ENCODE measurements around the gene MGME1. TPM values are rescaled to one million over a fixed set of nuclear protein-coding genes. Genes with fewer than 3 reads are reported as not detected.
A peak's percentile ranks its signal among the peaks of the same experiment; 100 is the strongest.

MGME1 gene
- total RNA-seq, 1 experiment from 2014 or later = 56.0 TPM

DNA sequence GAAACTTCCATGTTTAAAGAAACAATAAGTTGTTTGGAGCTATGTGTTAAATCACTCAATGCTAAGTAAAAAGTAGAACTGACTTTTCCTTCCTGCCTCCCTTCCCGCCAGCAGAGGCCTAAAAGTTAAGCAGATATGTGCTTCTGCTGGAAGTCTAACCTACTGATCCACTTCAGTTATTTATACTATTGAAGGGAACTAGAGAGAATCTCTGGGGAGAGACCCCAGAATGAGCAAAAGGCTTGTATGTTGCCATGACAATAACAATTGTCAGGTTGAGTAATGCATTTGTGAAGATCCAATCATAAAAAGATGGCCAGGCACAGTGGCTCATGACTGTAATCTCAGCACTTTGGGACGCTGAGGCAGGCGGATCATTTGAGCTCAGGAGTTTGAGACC lies 24.7 kb downstream of the MGME1 start (continued):
- no peak for TF ChIP-seq ZNF416 (CRISPR knock-in tag; IDR thresholded peaks at IDR 0.05)
- no peak for TF ChIP-seq ELF4 (CRISPR knock-in tag; IDR thresholded peaks at IDR 0.05; ENCODE audit: low read depth)
- no peak for TF ChIP-seq CREM (CRISPR knock-in tag; IDR thresholded peaks at IDR 0.05)
- TF ChIP-seq, protein P1, sequence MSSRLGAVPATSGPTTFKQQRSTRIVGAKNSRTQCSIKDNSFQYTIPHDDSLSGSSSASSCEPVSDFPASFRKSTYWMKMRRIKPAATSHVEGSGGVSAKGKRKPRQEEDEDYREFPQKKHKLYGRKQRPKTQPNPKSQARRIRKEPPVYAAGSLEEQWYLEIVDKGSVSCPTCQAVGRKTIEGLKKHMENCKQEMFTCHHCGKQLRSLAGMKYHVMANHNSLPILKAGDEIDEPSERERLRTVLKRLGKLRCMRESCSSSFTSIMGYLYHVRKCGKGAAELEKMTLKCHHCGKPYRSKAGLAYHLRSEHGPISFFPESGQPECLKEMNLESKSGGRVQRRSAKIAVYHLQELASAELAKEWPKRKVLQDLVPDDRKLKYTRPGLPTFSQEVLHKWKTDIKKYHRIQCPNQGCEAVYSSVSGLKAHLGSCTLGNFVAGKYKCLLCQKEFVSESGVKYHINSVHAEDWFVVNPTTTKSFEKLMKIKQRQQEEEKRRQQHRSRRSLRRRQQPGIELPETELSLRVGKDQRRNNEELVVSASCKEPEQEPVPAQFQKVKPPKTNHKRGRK (CRISPR knock-in tag; IDR thresholded peaks at IDR 0.05; ENCODE audit: borderline replicate concordance) = no peak

DNA sequence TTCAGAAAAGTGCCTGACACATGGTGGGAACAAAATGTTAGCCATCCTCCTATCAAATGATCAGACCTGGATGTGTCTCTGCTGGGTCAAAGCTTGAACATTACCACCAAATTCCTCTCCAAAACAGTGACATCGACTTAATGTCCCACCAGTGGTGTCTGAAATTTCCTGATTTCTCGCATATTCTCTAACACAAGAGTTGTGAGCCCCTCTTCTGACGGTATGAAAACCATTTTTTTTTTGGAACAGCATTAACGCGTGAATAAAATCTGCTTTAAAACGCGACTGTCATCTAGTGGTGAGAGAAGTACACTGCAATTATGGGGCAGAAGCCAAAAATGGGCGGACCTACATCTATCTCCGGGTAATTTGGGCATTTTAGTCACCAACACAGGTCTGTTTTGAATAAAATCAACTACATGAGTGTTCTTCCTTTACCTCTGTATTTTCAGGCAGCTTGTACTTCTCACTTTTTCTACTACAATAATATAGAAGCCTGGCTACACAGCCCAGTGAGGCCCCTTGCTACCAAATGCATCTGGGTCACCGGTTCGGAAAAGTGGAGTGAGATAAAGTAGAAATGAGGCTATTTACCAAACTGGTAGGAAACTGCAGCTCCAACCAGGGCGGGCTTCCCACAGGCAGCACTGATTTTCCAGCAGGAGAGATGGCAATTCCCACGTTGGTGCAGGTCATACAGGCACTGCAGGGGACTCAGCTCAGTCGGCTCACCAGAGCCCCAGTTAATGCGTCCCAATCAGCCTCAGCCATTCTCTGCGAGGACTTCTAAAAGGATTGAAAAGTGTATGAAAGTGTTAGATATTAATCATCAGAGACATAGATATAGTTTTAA lies 27.4 kb downstream of the MGME1 start:
- ATAC-seq (peak; percentile 71), DNase-seq (ENCODE audit: low spot score) (no peak)
- Mint-ChIP-seq H3K36me3 (no peaks in the 10 kb centered on the region), H3K4me1 (peaks cover 16% of the 10 kb centered on the region), H3K27me3 (ENCODE audit: low read depth) (no peaks in the 10 kb centered on the region), H3K27ac (peak overlapping the region; percentile 86; the same call in 1 of the 2 replicates), H3K9me3 (no peaks in the 10 kb centered on the region), H3K4me3 (peak overlapping the region; percentile 37)
- TF ChIP-seq, protein P2, sequence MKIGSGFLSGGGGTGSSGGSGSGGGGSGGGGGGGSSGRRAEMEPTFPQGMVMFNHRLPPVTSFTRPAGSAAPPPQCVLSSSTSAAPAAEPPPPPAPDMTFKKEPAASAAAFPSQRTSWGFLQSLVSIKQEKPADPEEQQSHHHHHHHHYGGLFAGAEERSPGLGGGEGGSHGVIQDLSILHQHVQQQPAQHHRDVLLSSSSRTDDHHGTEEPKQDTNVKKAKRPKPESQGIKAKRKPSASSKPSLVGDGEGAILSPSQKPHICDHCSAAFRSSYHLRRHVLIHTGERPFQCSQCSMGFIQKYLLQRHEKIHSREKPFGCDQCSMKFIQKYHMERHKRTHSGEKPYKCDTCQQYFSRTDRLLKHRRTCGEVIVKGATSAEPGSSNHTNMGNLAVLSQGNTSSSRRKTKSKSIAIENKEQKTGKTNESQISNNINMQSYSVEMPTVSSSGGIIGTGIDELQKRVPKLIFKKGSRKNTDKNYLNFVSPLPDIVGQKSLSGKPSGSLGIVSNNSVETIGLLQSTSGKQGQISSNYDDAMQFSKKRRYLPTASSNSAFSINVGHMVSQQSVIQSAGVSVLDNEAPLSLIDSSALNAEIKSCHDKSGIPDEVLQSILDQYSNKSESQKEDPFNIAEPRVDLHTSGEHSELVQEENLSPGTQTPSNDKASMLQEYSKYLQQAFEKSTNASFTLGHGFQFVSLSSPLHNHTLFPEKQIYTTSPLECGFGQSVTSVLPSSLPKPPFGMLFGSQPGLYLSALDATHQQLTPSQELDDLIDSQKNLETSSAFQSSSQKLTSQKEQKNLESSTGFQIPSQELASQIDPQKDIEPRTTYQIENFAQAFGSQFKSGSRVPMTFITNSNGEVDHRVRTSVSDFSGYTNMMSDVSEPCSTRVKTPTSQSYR (CRISPR knock-in tag; IDR thresholded peaks at IDR 0.05) = no peak
- TF ChIP-seq, protein P3, sequence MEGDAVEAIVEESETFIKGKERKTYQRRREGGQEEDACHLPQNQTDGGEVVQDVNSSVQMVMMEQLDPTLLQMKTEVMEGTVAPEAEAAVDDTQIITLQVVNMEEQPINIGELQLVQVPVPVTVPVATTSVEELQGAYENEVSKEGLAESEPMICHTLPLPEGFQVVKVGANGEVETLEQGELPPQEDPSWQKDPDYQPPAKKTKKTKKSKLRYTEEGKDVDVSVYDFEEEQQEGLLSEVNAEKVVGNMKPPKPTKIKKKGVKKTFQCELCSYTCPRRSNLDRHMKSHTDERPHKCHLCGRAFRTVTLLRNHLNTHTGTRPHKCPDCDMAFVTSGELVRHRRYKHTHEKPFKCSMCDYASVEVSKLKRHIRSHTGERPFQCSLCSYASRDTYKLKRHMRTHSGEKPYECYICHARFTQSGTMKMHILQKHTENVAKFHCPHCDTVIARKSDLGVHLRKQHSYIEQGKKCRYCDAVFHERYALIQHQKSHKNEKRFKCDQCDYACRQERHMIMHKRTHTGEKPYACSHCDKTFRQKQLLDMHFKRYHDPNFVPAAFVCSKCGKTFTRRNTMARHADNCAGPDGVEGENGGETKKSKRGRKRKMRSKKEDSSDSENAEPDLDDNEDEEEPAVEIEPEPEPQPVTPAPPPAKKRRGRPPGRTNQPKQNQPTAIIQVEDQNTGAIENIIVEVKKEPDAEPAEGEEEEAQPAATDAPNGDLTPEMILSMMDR (IDR thresholded peaks at IDR 0.05) = peak; percentile 75
- ChIA-PET POLR2A (no interaction called here), CTCF (interaction anchor here (0.7 to 2.0 kb wide), 9 partner anchors 24 to 491 kb away, joined by 4 to 7 read pairs (median 5); partner anchors contain the start of gene OVOL2)

DNA sequence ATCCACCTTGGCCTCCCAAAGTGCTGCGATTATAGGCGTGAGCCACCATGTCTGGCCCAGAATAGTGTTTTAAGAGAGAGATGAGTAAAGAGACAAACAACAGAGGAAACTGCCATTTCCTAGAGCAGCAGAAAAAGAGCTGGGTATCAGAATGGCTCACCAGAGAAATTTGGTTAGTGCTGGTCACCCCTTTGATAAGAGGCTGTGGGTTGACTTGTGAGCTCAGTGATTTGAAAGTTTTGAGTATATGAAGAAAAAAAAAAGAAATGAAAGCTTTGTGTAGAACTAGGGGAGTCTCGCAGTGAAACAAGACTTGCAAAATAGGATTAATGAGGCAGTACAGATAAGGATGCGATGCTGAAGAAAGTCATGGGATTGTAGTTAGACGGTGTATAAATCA lies 29.6 kb downstream of the MGME1 start:
- ATAC-seq (no peak), DNase-seq (ENCODE audit: low spot score) (no peak)
- CTCF ChIA-PET = interaction anchor here (0.8 kb wide), 1 partner anchor 59 kb away, joined by 4 read pairs; no protein-coding TSS in a partner anchor
- no peaks in the 10 kb centered on the region for H3K9me3 Mint-ChIP-seq
- H3K27me3 Mint-ChIP-seq (ENCODE audit: low read depth) = no peaks in the 10 kb centered on the region
- no peaks in the 10 kb centered on the region for H3K36me3 Mint-ChIP-seq
- POLR2A ChIA-PET = no interaction called here
- H3K4me1 Mint-ChIP-seq = peaks cover 18% of the 10 kb centered on the region
- H3K27ac Mint-ChIP-seq = no peak overlapping the region
- H3K4me3 Mint-ChIP-seq = no peak overlapping the region
- TF ChIP-seq, protein P4, sequence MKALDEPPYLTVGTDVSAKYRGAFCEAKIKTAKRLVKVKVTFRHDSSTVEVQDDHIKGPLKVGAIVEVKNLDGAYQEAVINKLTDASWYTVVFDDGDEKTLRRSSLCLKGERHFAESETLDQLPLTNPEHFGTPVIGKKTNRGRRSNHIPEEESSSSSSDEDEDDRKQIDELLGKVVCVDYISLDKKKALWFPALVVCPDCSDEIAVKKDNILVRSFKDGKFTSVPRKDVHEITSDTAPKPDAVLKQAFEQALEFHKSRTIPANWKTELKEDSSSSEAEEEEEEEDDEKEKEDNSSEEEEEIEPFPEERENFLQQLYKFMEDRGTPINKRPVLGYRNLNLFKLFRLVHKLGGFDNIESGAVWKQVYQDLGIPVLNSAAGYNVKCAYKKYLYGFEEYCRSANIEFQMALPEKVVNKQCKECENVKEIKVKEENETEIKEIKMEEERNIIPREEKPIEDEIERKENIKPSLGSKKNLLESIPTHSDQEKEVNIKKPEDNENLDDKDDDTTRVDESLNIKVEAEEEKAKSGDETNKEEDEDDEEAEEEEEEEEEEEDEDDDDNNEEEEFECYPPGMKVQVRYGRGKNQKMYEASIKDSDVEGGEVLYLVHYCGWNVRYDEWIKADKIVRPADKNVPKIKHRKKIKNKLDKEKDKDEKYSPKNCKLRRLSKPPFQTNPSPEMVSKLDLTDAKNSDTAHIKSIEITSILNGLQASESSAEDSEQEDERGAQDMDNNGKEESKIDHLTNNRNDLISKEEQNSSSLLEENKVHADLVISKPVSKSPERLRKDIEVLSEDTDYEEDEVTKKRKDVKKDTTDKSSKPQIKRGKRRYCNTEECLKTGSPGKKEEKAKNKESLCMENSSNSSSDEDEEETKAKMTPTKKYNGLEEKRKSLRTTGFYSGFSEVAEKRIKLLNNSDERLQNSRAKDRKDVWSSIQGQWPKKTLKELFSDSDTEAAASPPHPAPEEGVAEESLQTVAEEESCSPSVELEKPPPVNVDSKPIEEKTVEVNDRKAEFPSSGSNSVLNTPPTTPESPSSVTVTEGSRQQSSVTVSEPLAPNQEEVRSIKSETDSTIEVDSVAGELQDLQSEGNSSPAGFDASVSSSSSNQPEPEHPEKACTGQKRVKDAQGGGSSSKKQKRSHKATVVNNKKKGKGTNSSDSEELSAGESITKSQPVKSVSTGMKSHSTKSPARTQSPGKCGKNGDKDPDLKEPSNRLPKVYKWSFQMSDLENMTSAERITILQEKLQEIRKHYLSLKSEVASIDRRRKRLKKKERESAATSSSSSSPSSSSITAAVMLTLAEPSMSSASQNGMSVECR (CRISPR knock-in tag; IDR thresholded peaks at IDR 0.05; ENCODE audit: borderline replicate concordance) = no peak
- TF ChIP-seq SOX15 (CRISPR knock-in tag; IDR thresholded peaks at IDR 0.05) (no peak), OVOL2 (CRISPR knock-in tag; IDR thresholded peaks at IDR 0.05; ENCODE audit: borderline replicate concordance) (no peak), GRHL2 (CRISPR knock-in tag; IDR thresholded peaks at IDR 0.05; ENCODE audit: insufficient replicate concordance, severe bottlenecking) (no peak)
- TF ChIP-seq, protein P2 (CRISPR knock-in tag; IDR thresholded peaks at IDR 0.05) = no peak
- TF ChIP-seq, protein P5, sequence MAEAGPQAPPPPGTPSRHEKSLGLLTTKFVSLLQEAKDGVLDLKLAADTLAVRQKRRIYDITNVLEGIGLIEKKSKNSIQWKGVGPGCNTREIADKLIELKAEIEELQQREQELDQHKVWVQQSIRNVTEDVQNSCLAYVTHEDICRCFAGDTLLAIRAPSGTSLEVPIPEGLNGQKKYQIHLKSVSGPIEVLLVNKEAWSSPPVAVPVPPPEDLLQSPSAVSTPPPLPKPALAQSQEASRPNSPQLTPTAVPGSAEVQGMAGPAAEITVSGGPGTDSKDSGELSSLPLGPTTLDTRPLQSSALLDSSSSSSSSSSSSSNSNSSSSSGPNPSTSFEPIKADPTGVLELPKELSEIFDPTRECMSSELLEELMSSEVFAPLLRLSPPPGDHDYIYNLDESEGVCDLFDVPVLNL (CRISPR knock-in tag; IDR thresholded peaks at IDR 0.05; ENCODE audit: borderline replicate concordance, low read depth) = no peak
- TF ChIP-seq, protein P6, sequence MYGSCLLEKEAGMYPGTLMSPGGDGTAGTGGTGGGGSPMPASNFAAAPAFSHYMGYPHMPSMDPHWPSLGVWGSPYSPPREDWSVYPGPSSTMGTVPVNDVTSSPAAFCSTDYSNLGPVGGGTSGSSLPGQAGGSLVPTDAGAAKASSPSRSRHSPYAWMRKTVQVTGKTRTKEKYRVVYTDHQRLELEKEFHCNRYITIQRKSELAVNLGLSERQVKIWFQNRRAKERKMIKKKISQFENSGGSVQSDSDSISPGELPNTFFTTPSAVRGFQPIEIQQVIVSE (CRISPR knock-in tag; IDR thresholded peaks at IDR 0.05; ENCODE audit: borderline replicate concordance) = no peak
